Trophoblast cell (in vitro differentiated cells and primary cell): ENCODE data around the gene DNAH10.
A peak's percentile ranks its signal among the peaks of the same experiment; 100 is the strongest.

ENCODE experiments used
- DNase-seq, 2 donors: peaks; one replicate each; pipeline ENCODE4 v3.0.0-alpha.2; 2016
- H2AFZ ChIP-seq: 2 replicates; pipeline ENCODE4 v1.6.1; 2013; ENCODE audit warnings: low read length, moderate library complexity, mild to moderate bottlenecking; ENCODE audit not compliant: insufficient read depth, poor library complexity
- H2AK5ac ChIP-seq: 2 replicates; pipeline ENCODE4 v1.6.1; 2013; ENCODE audit warnings: mild to moderate bottlenecking, low read length
- H2BK120ac ChIP-seq: 2 replicates; pipeline ENCODE4 v1.6.1; 2013; ENCODE audit warnings: low read length, mild to moderate bottlenecking, moderate library complexity; ENCODE audit not compliant: insufficient read depth, poor library complexity
- H2BK12ac ChIP-seq: 2 replicates; pipeline ENCODE4 v1.6.1; 2013; ENCODE audit warnings: mild to moderate bottlenecking, low read length, moderate library complexity
- H2BK5ac ChIP-seq: 2 replicates; pipeline ENCODE4 v1.6.1; 2013; ENCODE audit warnings: low read length, low read depth, moderate library complexity, mild to moderate bottlenecking; ENCODE audit not compliant: poor library complexity
- H3K14ac ChIP-seq: 2 replicates; pipeline ENCODE4 v1.6.1; 2013; ENCODE audit warnings: mild to moderate bottlenecking, low read length
- H3K18ac ChIP-seq: 2 replicates; pipeline ENCODE4 v1.6.1; 2013; ENCODE audit warnings: mild to moderate bottlenecking, low read length
- H3K23ac ChIP-seq: 2 replicates; pipeline ENCODE4 v1.6.1; 2013; ENCODE audit warnings: low read length
- H3K27ac ChIP-seq: 2 replicates; pipeline ENCODE4 v1.5.1; 2013; ENCODE audit warnings: low read depth, mild to moderate bottlenecking, inconsistent platforms, low read length, moderate library complexity
- H3K27me3 ChIP-seq: 2 replicates; pipeline ENCODE4 v1.6.1; 2013; ENCODE audit warnings: inconsistent platforms, mild to moderate bottlenecking, low read length, moderate library complexity; ENCODE audit not compliant: insufficient read depth
- H3K36me3 ChIP-seq, 2 experiments: 1 replicate in 1 of 2; 2 replicates in 1 of 2; pipeline ENCODE4 v1.6.1; 2013; ENCODE audit warnings: low read length in 2 of 2, mild to moderate bottlenecking in 2 of 2, moderate library complexity in 1 of 2; ENCODE audit not compliant: insufficient read depth in 2 of 2, control insufficient read depth in 1 of 2
- H3K4ac ChIP-seq: 2 replicates; pipeline ENCODE4 v1.6.1; 2013; ENCODE audit warnings: low read depth, mild to moderate bottlenecking, low read length, moderate library complexity
- H3K4me1 ChIP-seq, 2 experiments: 1 replicate in 1 of 2; 2 replicates in 1 of 2; pipeline ENCODE4 v1.6.1; 2013; ENCODE audit warnings: low read length in 2 of 2, mild to moderate bottlenecking in 2 of 2, moderate library complexity in 1 of 2; ENCODE audit not compliant: insufficient read depth in 2 of 2, control insufficient read depth in 1 of 2
- H3K4me2 ChIP-seq: 2 replicates; pipeline ENCODE4 v1.6.1; 2013; ENCODE audit warnings: inconsistent platforms, mild to moderate bottlenecking, low read length, moderate library complexity
- H3K4me3 ChIP-seq: 2 replicates; pipeline ENCODE4 v1.5.1; 2013; ENCODE audit warnings: mild to moderate bottlenecking, low read depth, low read length, inconsistent platforms
- H3K79me1 ChIP-seq: one replicate; pipeline ENCODE4 v1.6.1; 2013; ENCODE audit warnings: low read length
- H3K79me2 ChIP-seq: 2 replicates; pipeline ENCODE4 v1.6.1; 2013; ENCODE audit warnings: low read length, mild to moderate bottlenecking; ENCODE audit not compliant: control insufficient read depth, insufficient read depth, poor library complexity
- H3K9ac ChIP-seq: 2 replicates; pipeline ENCODE4 v1.6.1; 2013; ENCODE audit warnings: mild to moderate bottlenecking, low read length
- H3K9me3 ChIP-seq: 2 replicates; pipeline ENCODE4 v1.6.1; 2013; ENCODE audit warnings: low read depth, mild to moderate bottlenecking, control low read depth, inconsistent platforms, low read length; ENCODE audit not compliant: insufficient read depth
- H4K12ac ChIP-seq: 2 replicates; pipeline ENCODE4 v1.6.1; 2013; ENCODE audit warnings: low read depth, mild to moderate bottlenecking, low read length, moderate library complexity
- H4K8ac ChIP-seq: 2 replicates; pipeline ENCODE4 v1.6.1; 2013; ENCODE audit warnings: low read depth, mild to moderate bottlenecking, low read length, moderate library complexity
- H4K91ac ChIP-seq: one replicate; pipeline ENCODE4 v1.6.1; 2013; ENCODE audit warnings: low read depth, mild to moderate bottlenecking, low read length, moderate library complexity
- WGBS: extraction: QIAGEN DNeasy Blood & Tissue Kit; methylation state at CpG from one replicate; pipeline ENCODE4 v1.1.7; 2013; ENCODE audit warnings: missing lambda C conversion rate; ENCODE audit not compliant: insufficient read length, insufficient coverage; ENCODE audit errors: extremely low coverage; 5-methylcytosine and 5-hydroxymethylcytosine counted together

DNAH10 gene

DNA sequence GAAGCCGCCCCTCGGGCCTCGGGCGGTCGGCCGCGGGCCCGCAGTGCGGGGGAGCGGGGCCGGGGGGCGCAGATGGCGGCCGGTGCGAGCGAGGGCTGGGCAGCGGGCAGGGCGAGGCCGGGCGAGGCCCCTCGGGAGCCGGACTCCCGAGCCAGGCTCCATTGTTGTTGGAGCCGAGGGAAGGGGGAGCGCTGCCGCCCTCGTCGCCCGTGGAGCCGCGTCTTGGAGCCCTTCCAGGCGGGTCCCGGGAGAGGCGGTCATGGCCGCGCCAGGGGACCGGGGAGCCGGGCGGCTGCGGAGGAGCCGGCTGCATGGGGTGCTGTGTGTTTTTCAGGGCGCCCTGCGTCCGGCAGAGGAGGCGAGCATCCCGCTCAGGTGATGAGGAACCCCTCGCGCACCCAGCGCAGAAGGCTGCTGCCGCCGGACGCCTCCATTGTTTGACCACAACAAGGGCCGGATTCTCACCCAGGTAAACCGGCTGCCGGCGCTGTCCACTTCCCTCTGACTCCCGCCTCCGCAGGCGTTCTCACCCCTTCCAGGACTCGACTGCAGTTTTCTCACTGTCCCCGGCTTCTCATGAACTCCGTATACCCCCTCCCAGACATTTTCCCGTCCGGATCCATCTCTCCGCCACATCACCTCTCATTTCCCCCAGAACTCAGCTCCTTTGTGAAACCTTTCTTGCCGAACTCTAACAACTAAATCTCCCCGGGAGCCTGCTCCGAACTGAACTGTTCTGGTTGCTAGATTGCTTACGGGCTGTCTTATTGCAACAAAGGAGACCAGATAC is 211.6 kb downstream of the DNAH10 start:
- Histone ChIP-seq H3K9ac (peak overlapping the region; percentile 87), H2BK5ac (peak overlapping the region; percentile 89), H2AK5ac (no peak overlapping the region), H3K79me1 (peaks cover 10% of the 10 kb centered on the region), H3K4ac (peak overlapping the region; percentile 95), H3K9me3 (no peaks in the 10 kb centered on the region), H3K23ac (no peak overlapping the region), H2BK120ac (peak overlapping the region; percentile 73), H2AFZ (peak overlapping the region; percentile 96), H3K4me2 (peak overlapping the region; percentile 93), H4K12ac (peak overlapping the region; percentile 40), H2BK12ac (no peak overlapping the region), H3K79me2 (peaks cover 10% of the 10 kb centered on the region), H3K4me3 (peak overlapping the region; percentile 85), H3K36me3 (peaks cover 10% of the 10 kb centered on the region in 2 experiments), H3K14ac (peak overlapping the region; percentile 85), H3K27me3 (no peaks in the 10 kb centered on the region), H4K91ac (peak overlapping the region; percentile 82), H3K18ac (peak overlapping the region; percentile 80), H3K4me1 (no peaks in the 10 kb centered on the region), H3K27ac (peak overlapping the region; percentile 77), H4K8ac (peak overlapping the region; percentile 80)
- WGBS, result no CpG with 5 or more reads among the region's 69 CpGs
- DNase-seq, result peak; percentile 29 to 41

DNA sequence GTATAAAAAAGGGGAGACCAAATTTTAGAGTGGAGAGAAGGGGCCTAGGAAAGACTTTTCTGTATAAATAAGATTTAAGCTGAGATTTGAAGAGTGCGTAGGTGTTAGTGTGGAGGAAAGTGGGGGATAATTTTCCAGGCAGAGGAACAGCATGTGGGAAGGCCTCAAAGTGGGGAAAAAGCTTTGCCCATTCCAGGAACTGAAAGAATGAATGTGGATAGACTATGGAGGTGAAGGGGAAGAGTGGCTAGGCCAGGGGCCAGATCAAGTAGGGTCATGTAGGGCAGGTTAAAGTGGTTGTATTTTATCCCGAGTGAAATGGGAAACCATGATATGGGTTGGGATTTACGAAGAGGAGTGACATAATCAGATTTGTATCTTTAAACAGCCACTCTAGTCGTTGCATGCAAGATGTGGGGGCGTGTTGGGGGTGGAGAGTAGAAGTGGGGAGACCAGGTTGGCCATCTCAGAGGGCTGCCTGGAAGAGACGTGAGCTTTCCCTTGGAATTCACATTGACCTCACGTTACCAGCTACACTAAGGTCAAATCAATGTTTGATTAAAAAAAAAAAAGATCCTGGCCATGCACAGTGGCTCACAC is 214.2 kb downstream of the DNAH10 start:
- Histone ChIP-seq H2BK12ac (no peak overlapping the region), H3K4me2 (no peak overlapping the region), H3K27ac (no peak overlapping the region), H2AFZ (no peak overlapping the region), H2BK120ac (no peak overlapping the region), H3K4me3 (no peak overlapping the region), H3K79me2 (peaks cover 10% of the 10 kb centered on the region), H4K8ac (no peak overlapping the region), H3K4ac (no peak overlapping the region), H4K91ac (no peak overlapping the region), H3K36me3 (peaks cover 12% of the 10 kb centered on the region in 2 experiments), H2AK5ac (no peak overlapping the region), H3K79me1 (peaks cover 10% of the 10 kb centered on the region), H3K18ac (no peak overlapping the region), H3K27me3 (no peaks in the 10 kb centered on the region), H3K9ac (peak overlapping the region; percentile 52), H3K9me3 (no peaks in the 10 kb centered on the region), H2BK5ac (no peak overlapping the region), H3K23ac (no peak overlapping the region), H3K4me1 (no peaks in the 10 kb centered on the region), H3K14ac (no peak overlapping the region), H4K12ac (no peak overlapping the region)
- 100% methylated on average over 1 of the region's 7 CpGs for WGBS
- no peak for DNase-seq

DNA sequence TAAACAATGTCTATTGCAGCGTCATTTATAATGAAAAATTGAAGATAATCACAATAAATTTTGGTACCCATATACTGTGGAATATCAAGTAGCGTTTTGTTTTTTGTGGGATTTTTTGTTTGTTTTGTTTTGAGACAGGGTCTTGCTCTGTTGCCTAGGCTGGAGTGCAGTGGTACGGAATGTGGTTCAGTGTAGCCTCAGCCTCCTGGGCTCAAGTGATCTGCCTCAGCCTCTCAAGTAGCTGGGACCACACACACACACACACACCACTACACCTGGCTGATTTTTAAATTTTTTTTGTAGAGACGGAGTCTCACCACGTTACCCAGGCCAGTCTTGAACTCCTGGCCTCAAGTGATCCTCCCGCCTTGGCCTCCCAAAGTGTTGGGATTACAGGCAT is 217.5 kb downstream of the DNAH10 start:
- Histone ChIP-seq H3K14ac (no peak overlapping the region), H3K79me2 (no peaks in the 10 kb centered on the region), H3K79me1 (no peaks in the 10 kb centered on the region), H3K23ac (no peak overlapping the region), H2AFZ (no peak overlapping the region), H4K91ac (no peak overlapping the region), H4K12ac (no peak overlapping the region), H3K4ac (no peak overlapping the region), H2BK120ac (no peak overlapping the region), H3K4me2 (no peak overlapping the region), H3K4me3 (no peak overlapping the region), H3K4me1 (no peaks in the 10 kb centered on the region), H3K9ac (no peak overlapping the region), H2BK12ac (no peak overlapping the region), H2BK5ac (no peak overlapping the region), H3K27ac (no peak overlapping the region), H3K36me3 (peaks cover 16 to 23% of the 10 kb centered on the region in 2 experiments), H3K9me3 (no peaks in the 10 kb centered on the region), H3K27me3 (no peaks in the 10 kb centered on the region), H4K8ac (no peak overlapping the region), H2AK5ac (no peak overlapping the region), H3K18ac (no peak overlapping the region)
- WGBS, result no CpG with 5 or more reads among the region's 6 CpGs
- DNase-seq, result no peak

DNA sequence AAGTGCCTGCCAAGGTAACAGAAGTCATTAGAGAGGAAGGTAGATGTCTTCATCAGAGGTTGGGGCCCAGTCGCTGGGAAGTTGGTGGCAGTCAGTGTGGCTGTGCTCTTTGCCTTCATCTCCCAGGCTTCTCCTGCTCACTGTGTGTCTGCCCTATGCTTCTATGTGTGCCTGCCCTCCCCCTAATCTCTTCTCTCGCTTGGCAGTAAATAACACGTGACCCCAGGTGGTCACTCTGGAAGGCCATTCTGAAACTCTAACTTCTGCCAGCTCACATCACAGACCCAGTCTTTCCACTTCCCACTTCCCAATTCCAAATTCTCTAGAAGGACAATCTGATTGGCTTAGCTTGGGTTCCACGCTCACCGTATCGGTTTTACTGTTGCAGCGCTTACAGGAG is 220.2 kb downstream of the DNAH10 start:
- Histone ChIP-seq H2BK12ac (no peak overlapping the region), H3K79me1 (no peaks in the 10 kb centered on the region), H4K91ac (no peak overlapping the region), H3K14ac (no peak overlapping the region), H2AK5ac (no peak overlapping the region), H3K23ac (no peak overlapping the region), H3K9me3 (no peaks in the 10 kb centered on the region), H2BK120ac (no peak overlapping the region), H3K4me3 (no peak overlapping the region), H3K18ac (no peak overlapping the region), H3K4ac (no peak overlapping the region), H4K12ac (no peak overlapping the region), H3K36me3 (peaks cover 9 to 19% of the 10 kb centered on the region in 2 experiments), H2AFZ (no peak overlapping the region), H3K4me1 (no peaks in the 10 kb centered on the region), H3K9ac (no peak overlapping the region), H3K27ac (no peak overlapping the region), H3K79me2 (peaks cover 2% of the 10 kb centered on the region), H4K8ac (no peak overlapping the region), H3K4me2 (no peak overlapping the region), H2BK5ac (no peak overlapping the region), H3K27me3 (no peaks in the 10 kb centered on the region)
- DNase-seq, result no peak
- no CpG with 5 or more reads among the region's 7 CpGs for WGBS
